ENCODE results near the gene OTUD6A.

The OTUD6A gene

GRCh38 chrX:70084592-70085240 lies 22.5 kb downstream of the OTUD6A start:
- in situ Hi-C loops (cut with MboI; ENCODE audit: low sequenced_read_pairs, unreplicated experiment): no loop called here
- DNase-seq (ENCODE audit: low spot score): no peak
- TF ChIP-seq CTCF (IDR thresholded peaks at IDR 0.05; ENCODE audit: borderline replicate concordance, control extremely low read depth, extremely low read depth, insufficient read depth, missing control alignments): no peak

DNA sequence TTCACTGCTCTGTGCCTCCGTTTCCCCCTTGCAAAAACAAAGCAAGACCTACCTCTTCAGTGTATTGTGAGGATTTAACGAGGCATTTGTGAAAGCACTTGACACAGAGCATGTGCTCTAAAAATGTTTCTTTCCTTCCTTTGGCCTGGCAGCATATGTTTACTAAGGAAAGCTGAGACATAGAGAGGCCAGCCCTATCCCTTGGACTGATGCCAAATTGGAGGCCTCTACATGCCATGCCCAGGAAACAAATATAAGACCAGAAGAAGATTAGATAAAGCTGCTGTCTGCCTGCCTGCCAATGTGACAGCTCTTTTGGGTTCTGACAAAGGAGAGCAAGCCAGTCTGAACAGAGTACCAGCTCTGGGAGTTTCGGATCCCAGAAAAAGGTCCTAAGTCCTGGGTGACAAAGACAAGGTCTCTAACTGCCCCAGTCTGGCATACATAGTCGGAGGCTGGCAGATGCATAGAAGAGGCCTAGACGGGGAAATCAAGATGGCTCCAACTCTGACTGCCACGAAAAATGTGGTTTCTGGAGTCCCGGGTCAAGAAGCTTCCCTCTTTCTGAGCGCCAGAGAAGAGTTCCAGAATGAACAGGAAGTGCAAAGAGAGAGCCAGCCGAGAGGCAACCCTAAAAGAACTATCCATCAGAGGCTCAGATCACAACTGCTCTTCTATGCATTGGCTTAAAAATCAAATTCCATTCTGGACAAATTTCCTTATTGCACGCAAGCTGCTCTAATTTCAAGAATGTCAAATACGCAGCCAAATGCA lies 25.8 kb downstream of the OTUD6A start:
- no peak for TF ChIP-seq CTCF (IDR thresholded peaks at IDR 0.05; ENCODE audit: borderline replicate concordance, control extremely low read depth, extremely low read depth, insufficient read depth, missing control alignments)
- in situ Hi-C loops (cut with MboI; ENCODE audit: low sequenced_read_pairs, unreplicated experiment): no loop called here
- no peak for DNase-seq (ENCODE audit: low spot score)

GRCh38 chrX:70088751-70089150 lies 26.5 kb downstream of the OTUD6A start:
- no peak for DNase-seq (ENCODE audit: low spot score)
- in situ Hi-C loops (cut with MboI; ENCODE audit: low sequenced_read_pairs, unreplicated experiment): no loop called here
- no peak for TF ChIP-seq CTCF (IDR thresholded peaks at IDR 0.05; ENCODE audit: borderline replicate concordance, control extremely low read depth, extremely low read depth, insufficient read depth, missing control alignments)

- no peak for TF ChIP-seq CTCF (IDR thresholded peaks at IDR 0.05; ENCODE audit: borderline replicate concordance, control extremely low read depth, extremely low read depth, insufficient read depth, missing control alignments)
- DNase-seq (ENCODE audit: low spot score): no peak
- in situ Hi-C loops (cut with MboI; ENCODE audit: low sequenced_read_pairs, unreplicated experiment): no loop called here
Observed at GRCh38 chrX:70089604-70090297, 27.5 kb downstream of the OTUD6A start.

- in situ Hi-C loops (cut with MboI; ENCODE audit: low sequenced_read_pairs, unreplicated experiment): no loop called here
- no peak for TF ChIP-seq CTCF (IDR thresholded peaks at IDR 0.05; ENCODE audit: borderline replicate concordance, control extremely low read depth, extremely low read depth, insufficient read depth, missing control alignments)
- DNase-seq (ENCODE audit: low spot score): no peak
Observed at GRCh38 chrX:70092247-70092646, 30.0 kb downstream of the OTUD6A start.

GRCh38 chrX:70096052-70096451 lies 33.8 kb downstream of the OTUD6A start:
- in situ Hi-C loops (cut with MboI; ENCODE audit: low sequenced_read_pairs, unreplicated experiment): no loop called here
- DNase-seq (ENCODE audit: low spot score): no peak
- no peak for TF ChIP-seq CTCF (IDR thresholded peaks at IDR 0.05; ENCODE audit: borderline replicate concordance, control extremely low read depth, extremely low read depth, insufficient read depth, missing control alignments)
